ENCODE results near the gene SPATA20. TPM values are rescaled to one million over a fixed set of nuclear protein-coding genes. Genes with fewer than 3 reads are reported as not detected.

The SPATA20 gene
- polyA plus RNA-seq, 1 donor from 2014 or later, result 53.5 TPM

- H3K36me3 ChIP-seq (ENCODE audit: insufficient read depth, low read length), result no peaks in the 10 kb centered on the region
These were observed 35.8 kb downstream of the SPATA20 start for GRCh38 chr17:50582741-50583140.

GRCh38 chr17:50583641-50584040 is 36.7 kb downstream of the SPATA20 start:
- no peak overlapping the region for H3K27ac ChIP-seq (ENCODE audit: low read length)
- H3K27me3 ChIP-seq (ENCODE audit: insufficient read depth, low read depth, low read length), result no peaks in the 10 kb centered on the region
- no peak overlapping the region for H3K9ac ChIP-seq (ENCODE audit: low read length)
- H4K20me1 ChIP-seq (ENCODE audit: insufficient read depth), result no peaks in the 10 kb centered on the region
- no peak overlapping the region for H3K4me2 ChIP-seq (ENCODE audit: low read length)
- no peaks in the 10 kb centered on the region for H3F3A ChIP-seq (ENCODE audit: insufficient read depth, low read length, poor library complexity, severe bottlenecking)
- no peaks in the 10 kb centered on the region for H3K79me2 ChIP-seq (replicated peaks; ENCODE audit: insufficient read depth, low read length)
- no peaks in the 10 kb centered on the region for H3K9me3 ChIP-seq (ENCODE audit: low read length)
- H3K9me2 ChIP-seq (ENCODE audit: insufficient read depth, low read length), result no peaks in the 10 kb centered on the region
- TF ChIP-seq RAD21 (conservative IDR thresholded peaks at IDR 0.05) (no peak), SMC3 (conservative IDR thresholded peaks at IDR 0.05; ENCODE audit: poor library complexity) (no peak), EP300 (conservative IDR thresholded peaks at IDR 0.05; ENCODE audit: poor library complexity, severe bottlenecking) (no peak), TAF1 (IDR thresholded peaks at IDR 0.05; ENCODE audit: low read depth) (no peak), POLR2AphosphoS5 (IDR thresholded peaks at IDR 0.05) (no peak), EZH2 (IDR thresholded peaks at IDR 0.05; ENCODE audit: borderline replicate concordance, insufficient read depth, low read length, poor library complexity, severe bottlenecking) (no peak), CTCF (IDR thresholded peaks at IDR 0.05; ENCODE audit: poor library complexity, severe bottlenecking) (no peak)
- TF ChIP-seq, protein P1, sequence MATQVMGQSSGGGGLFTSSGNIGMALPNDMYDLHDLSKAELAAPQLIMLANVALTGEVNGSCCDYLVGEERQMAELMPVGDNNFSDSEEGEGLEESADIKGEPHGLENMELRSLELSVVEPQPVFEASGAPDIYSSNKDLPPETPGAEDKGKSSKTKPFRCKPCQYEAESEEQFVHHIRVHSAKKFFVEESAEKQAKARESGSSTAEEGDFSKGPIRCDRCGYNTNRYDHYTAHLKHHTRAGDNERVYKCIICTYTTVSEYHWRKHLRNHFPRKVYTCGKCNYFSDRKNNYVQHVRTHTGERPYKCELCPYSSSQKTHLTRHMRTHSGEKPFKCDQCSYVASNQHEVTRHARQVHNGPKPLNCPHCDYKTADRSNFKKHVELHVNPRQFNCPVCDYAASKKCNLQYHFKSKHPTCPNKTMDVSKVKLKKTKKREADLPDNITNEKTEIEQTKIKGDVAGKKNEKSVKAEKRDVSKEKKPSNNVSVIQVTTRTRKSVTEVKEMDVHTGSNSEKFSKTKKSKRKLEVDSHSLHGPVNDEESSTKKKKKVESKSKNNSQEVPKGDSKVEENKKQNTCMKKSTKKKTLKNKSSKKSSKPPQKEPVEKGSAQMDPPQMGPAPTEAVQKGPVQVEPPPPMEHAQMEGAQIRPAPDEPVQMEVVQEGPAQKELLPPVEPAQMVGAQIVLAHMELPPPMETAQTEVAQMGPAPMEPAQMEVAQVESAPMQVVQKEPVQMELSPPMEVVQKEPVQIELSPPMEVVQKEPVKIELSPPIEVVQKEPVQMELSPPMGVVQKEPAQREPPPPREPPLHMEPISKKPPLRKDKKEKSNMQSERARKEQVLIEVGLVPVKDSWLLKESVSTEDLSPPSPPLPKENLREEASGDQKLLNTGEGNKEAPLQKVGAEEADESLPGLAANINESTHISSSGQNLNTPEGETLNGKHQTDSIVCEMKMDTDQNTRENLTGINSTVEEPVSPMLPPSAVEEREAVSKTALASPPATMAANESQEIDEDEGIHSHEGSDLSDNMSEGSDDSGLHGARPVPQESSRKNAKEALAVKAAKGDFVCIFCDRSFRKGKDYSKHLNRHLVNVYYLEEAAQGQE (IDR thresholded peaks at IDR 0.05; ENCODE audit: borderline replicate concordance), result no peak
- no peaks in the 10 kb centered on the region for H3K36me3 ChIP-seq (ENCODE audit: insufficient read depth, low read length)
- H2AFZ ChIP-seq (ENCODE audit: low read depth, low read length), result no peak overlapping the region
- no peak overlapping the region for H3K4me3 ChIP-seq (ENCODE audit: low read length)

More at GRCh38 chr17:50582741-50583140, 35.8 kb downstream of the SPATA20 start:
- no peak overlapping the region for H3K4me3 ChIP-seq (ENCODE audit: low read length)
- no peaks in the 10 kb centered on the region for H3K27me3 ChIP-seq (ENCODE audit: insufficient read depth, low read depth, low read length)
- H3F3A ChIP-seq (ENCODE audit: insufficient read depth, low read length, poor library complexity, severe bottlenecking), result no peaks in the 10 kb centered on the region
- H4K20me1 ChIP-seq (ENCODE audit: insufficient read depth), result no peaks in the 10 kb centered on the region
- H3K9me2 ChIP-seq (ENCODE audit: insufficient read depth, low read length), result no peaks in the 10 kb centered on the region
- no peak overlapping the region for H3K27ac ChIP-seq (ENCODE audit: low read length)
- H3K9me3 ChIP-seq (ENCODE audit: low read length), result no peaks in the 10 kb centered on the region
- no peak overlapping the region for H2AFZ ChIP-seq (ENCODE audit: low read depth, low read length)
- H3K9ac ChIP-seq (ENCODE audit: low read length), result no peak overlapping the region
- TF ChIP-seq POLR2AphosphoS5 (IDR thresholded peaks at IDR 0.05) (no peak), SMC3 (conservative IDR thresholded peaks at IDR 0.05; ENCODE audit: poor library complexity) (no peak), TAF1 (IDR thresholded peaks at IDR 0.05; ENCODE audit: low read depth) (no peak), CTCF (IDR thresholded peaks at IDR 0.05; ENCODE audit: poor library complexity, severe bottlenecking) (no peak), MXI1 (conservative IDR thresholded peaks at IDR 0.05; ENCODE audit: poor library complexity, severe bottlenecking) (no peak), EZH2 (IDR thresholded peaks at IDR 0.05; ENCODE audit: borderline replicate concordance, insufficient read depth, low read length, poor library complexity, severe bottlenecking) (no peak), RAD21 (conservative IDR thresholded peaks at IDR 0.05) (no peak), EP300 (conservative IDR thresholded peaks at IDR 0.05; ENCODE audit: poor library complexity, severe bottlenecking) (no peak)
- TF ChIP-seq, protein P1 (IDR thresholded peaks at IDR 0.05; ENCODE audit: borderline replicate concordance), result no peak
- H3K4me2 ChIP-seq (ENCODE audit: low read length), result no peak overlapping the region
- no peaks in the 10 kb centered on the region for H3K79me2 ChIP-seq (replicated peaks; ENCODE audit: insufficient read depth, low read length)

Measured in neural cell (in vitro differentiated cells).